Dermis blood vessel endothelial cell (primary cell): Measurements from ENCODE around the gene MX2. TPM values are rescaled to one million over a fixed set of nuclear protein-coding genes. Genes with fewer than 3 reads are reported as not detected.
"Not testable (repeated sequence)": the region's sequence is repeated elsewhere in the genome, so short reads cannot be mapped to it uniquely, and the experiment has no call there.

Experiments used
- DNase-seq: peaks from one replicate; pipeline ENCODE4 v3.0.0; 2010
- total RNA-seq: library from RNA; depleted of rRNA; stranded (reverse); fragments of >200 nt; gene quantifications from 2 replicates; pipeline ENCODE4 v1.2.3, GENCODE V29; 2014

The MX2 gene
- total RNA-seq, result 0.19 and 0.85 TPM in 2 replicates

GRCh38 chr21:41361786-41362604 lies at the start of gene MX2:
Gene MX2 (plus strand): TSS chr21:41362027. CDS start chr21:41376907, 14,880 bp downstream.
- peak; percentile 28 for DNase-seq

- not testable (repeated sequence) for DNase-seq
Measured at GRCh38 chr21:41313285-41314164, 48.3 kb upstream of the MX2 start.

- DNase-seq, result no peak
Measured at GRCh38 chr21:41315726-41316125, 46.1 kb upstream of the MX2 start.

- DNase-seq, result no peak
Measured at GRCh38 chr21:41316200-41317062, 45.4 kb upstream of the MX2 start, which contains the start of gene FAM3B. Gene FAM3B (plus strand): TSS chr21:41316801. CDS start chr21:41316880, 79 bp downstream.

- DNase-seq, result no peak
Measured at GRCh38 chr21:41317063-41317392, 44.8 kb upstream of the MX2 start.

- no peak for DNase-seq
Measured at GRCh38 chr21:41317458-41317857, 44.4 kb upstream of the MX2 start.

GRCh38 chr21:41318218-41318617 lies 43.6 kb upstream of the MX2 start:
- DNase-seq, result no peak

GRCh38 chr21:41319273-41319672 lies 42.6 kb upstream of the MX2 start:
- no peak for DNase-seq

GRCh38 chr21:41321211-41321907 lies 40.5 kb upstream of the MX2 start:
- DNase-seq, result no peak

- DNase-seq, result no peak
Measured at GRCh38 chr21:41321908-41322495, 39.8 kb upstream of the MX2 start.

- DNase-seq, result no peak
Measured at GRCh38 chr21:41322496-41323382, 39.1 kb upstream of the MX2 start.

- no peak for DNase-seq
Measured at GRCh38 chr21:41325138-41325912, 36.5 kb upstream of the MX2 start.

GRCh38 chr21:41326414-41327080 lies 35.3 kb upstream of the MX2 start:
- DNase-seq, result no peak

GRCh38 chr21:41327753-41328152 lies 34.1 kb upstream of the MX2 start:
- DNase-seq, result no peak

- DNase-seq, result no peak
Measured at GRCh38 chr21:41328660-41329607, 32.9 kb upstream of the MX2 start.

GRCh38 chr21:41333752-41334151 lies 28.1 kb upstream of the MX2 start:
- no peak for DNase-seq

GRCh38 chr21:41337515-41337914 lies 24.3 kb upstream of the MX2 start:
- no peak for DNase-seq

GRCh38 chr21:41338455-41338854 lies 23.4 kb upstream of the MX2 start:
- DNase-seq, result no peak
